PC-3 (cell line): ENCODE results near the gene VAT1L. TPM values are rescaled to one million over a fixed set of nuclear protein-coding genes. Genes with fewer than 3 reads are reported as not detected.

Experiments used
- ATAC-seq: fragments of 200-7000 bp; cut with Tn5 transposase; 2 replicates; pipeline ENCODE4 v1.9.1; 2020; ENCODE audit warnings: mild to moderate bottlenecking, moderate library complexity
- BruUV-seq: library from RNA; stranded (reverse); fragments of 400-500 nt; replicated peaks from 2 replicates; lab custom pipeline; 2021; lab: Mats Ljungman, UMichigan
- CTCF ChIA-PET: fragments of 300-600 bp; sonication (Branson Sonifier 250); formaldehyde crosslinking; loops from one replicate; lab custom pipeline; 2022; ENCODE audit warnings: antibody characterized with exemption; lab: Charles Lee
- POLR2A ChIA-PET: fragments of 300-600 bp; sonication (Branson Sonifier 250); formaldehyde crosslinking; loops from one replicate; lab custom pipeline; 2022; ENCODE audit warnings: antibody characterized with exemption; ENCODE audit not compliant: unreplicated experiment; lab: Charles Lee
- DNase-seq: peaks from one replicate; pipeline ENCODE4 v3.0.0-alpha.2; 2015
- H2AFZ ChIP-seq: fragments of 300-600 bp; sonication (generic); 2 replicates; pipeline ENCODE4 v1.6.0; 2016; ENCODE audit warnings: antibody characterized with exemption, low read length
- H3F3A ChIP-seq: fragments of 300-600 bp; sonication (generic); one replicate; pipeline ENCODE4 v1.6.0; 2017; ENCODE audit warnings: antibody characterized with exemption, low read length, control low read depth, mild to moderate bottlenecking; ENCODE audit not compliant: unreplicated experiment
- H3K27ac ChIP-seq: fragments of 300-600 bp; sonication (generic); 2 replicates; pipeline ENCODE4 v1.5.1; 2016; ENCODE audit warnings: mild to moderate bottlenecking, low read length
- H3K27me3 ChIP-seq: fragments of 300-600 bp; sonication (generic); 2 replicates; pipeline ENCODE4 v1.6.1; 2016; ENCODE audit warnings: low read length, mixed read lengths
- H3K36me3 ChIP-seq: fragments of 300-600 bp; sonication (generic); 2 replicates; pipeline ENCODE4 v1.6.1; 2016; ENCODE audit warnings: low read depth, mixed run types, low read length, mixed read lengths
- H3K4me1 ChIP-seq: fragments of 300-600 bp; sonication (generic); 2 replicates; pipeline ENCODE4 v1.5.1; 2016; ENCODE audit warnings: low read length; ENCODE audit not compliant: insufficient read depth
- H3K4me2 ChIP-seq: fragments of 300-600 bp; sonication (generic); 2 replicates; pipeline ENCODE4 v1.6.0; 2016; ENCODE audit warnings: low read length
- H3K4me3 ChIP-seq: fragments of 300-600 bp; sonication (generic); 2 replicates; pipeline ENCODE4 v1.5.1; 2016; ENCODE audit warnings: mild to moderate bottlenecking, low read length, mixed read lengths
- H3K79me2 ChIP-seq: fragments of 300-600 bp; sonication (generic); 2 replicates; pipeline ENCODE4 v1.6.1; 2017; ENCODE audit warnings: low read length, mixed read lengths
- H3K9ac ChIP-seq: fragments of 300-600 bp; sonication (generic); 2 replicates; pipeline ENCODE4 v1.6.0; 2016; ENCODE audit warnings: mild to moderate bottlenecking, low read length
- H3K9me2 ChIP-seq: fragments of 300-600 bp; sonication (generic); replicated peaks from 2 replicates; pipeline ENCODE4 v1.6.1; 2016; ENCODE audit warnings: mixed run types, low read length, mixed read lengths
- H3K9me3 ChIP-seq: fragments of 300-600 bp; sonication (generic); 2 replicates; pipeline ENCODE4 v1.6.1; 2016; ENCODE audit warnings: low read length, mixed read lengths
- H4K20me1 ChIP-seq: fragments of 300-600 bp; sonication (generic); 2 replicates; pipeline ENCODE4 v1.6.1; 2016; ENCODE audit warnings: low read length, mixed read lengths
- CTCF ChIP-seq: fragments of 300-600 bp; sonication (generic); conservative IDR thresholded peaks from 2 replicates; pipeline ENCODE4 v1.5.1; 2017; ENCODE audit warnings: antibody characterized with exemption, low read depth, mild to moderate bottlenecking, low read length
- EZH2 ChIP-seq: fragments of 300-600 bp; sonication (generic); IDR thresholded peaks from one replicate; pipeline ENCODE4 v1.6.1; 2017; ENCODE audit warnings: antibody characterized with exemption, mild to moderate bottlenecking, low read length; ENCODE audit not compliant: unreplicated experiment
- EZH2phosphoT487 ChIP-seq: fragments of 300-600 bp; sonication (generic); IDR thresholded peaks from 2 replicates; pipeline ENCODE4 v1.6.1; 2018; ENCODE audit warnings: mild to moderate bottlenecking, antibody characterized with exemption, low read length, borderline replicate concordance
- intact Hi-C: fragments of 100-400 bp; cut with micrococcal nuclease; formaldehyde crosslinking; loops from 2 replicates; pipeline ENCODE4 v1.9.0; 2023
- total RNA-seq: library from RNA; depleted of rRNA; stranded (reverse); fragments of >200 nt; gene quantifications from 2 replicates; pipeline ENCODE4 v1.2.3, GENCODE V29; 2014

The VAT1L gene
- total RNA-seq, 1 experiment from 2014 or later: 0.47 TPM

- CTCF ChIA-PET: no interaction called here
- H3K27me3 ChIP-seq: no peaks in the 10 kb centered on the region
Observed at GRCh38 chr16:77922228-77922754, 133.9 kb downstream of the VAT1L start.

DNA sequence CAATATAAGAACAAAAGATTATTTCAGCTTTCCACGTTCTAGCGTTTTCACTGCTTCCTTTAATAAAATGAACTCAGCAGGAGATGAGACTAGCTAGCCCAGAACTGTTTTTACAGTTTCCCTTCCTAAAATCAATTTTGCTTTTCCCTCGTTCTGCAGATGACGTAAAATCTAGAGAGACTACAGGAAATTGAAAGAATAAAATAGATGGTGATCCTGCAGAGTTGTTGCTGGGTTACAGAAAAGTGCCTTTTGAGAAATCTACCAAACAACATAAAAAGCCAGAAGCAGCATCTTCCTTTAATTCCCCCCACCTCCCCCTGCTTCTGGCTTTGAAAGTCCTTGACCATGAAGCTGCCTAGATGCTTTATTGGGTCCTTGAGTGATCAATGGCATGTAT, 137.2 kb downstream of the VAT1L start:
- no peaks in the 10 kb centered on the region for H3K9me2 ChIP-seq
- no peak overlapping the region for H3K4me2 ChIP-seq
- ATAC-seq: no peak
- H3K79me2 ChIP-seq: no peaks in the 10 kb centered on the region
- no peaks in the 10 kb centered on the region for H3K9me3 ChIP-seq
- DNase-seq: no peak
- no peaks in the 10 kb centered on the region for H4K20me1 ChIP-seq
- ChIA-PET CTCF (no interaction called here), POLR2A (no interaction called here)
- H3K4me1 ChIP-seq: no peaks in the 10 kb centered on the region
- no peaks in the 10 kb centered on the region for H3K36me3 ChIP-seq
- H3F3A ChIP-seq: no peaks in the 10 kb centered on the region
- H3K27ac ChIP-seq: no peak overlapping the region
- no peaks in the 10 kb centered on the region for H3K27me3 ChIP-seq
- intact Hi-C loops: no loop called here
- no TSS peak for BruUV-seq
- no peak overlapping the region for H3K9ac ChIP-seq
- H2AFZ ChIP-seq: no peak overlapping the region
- TF ChIP-seq EZH2: no peak
- TF ChIP-seq CTCF: no peak
- no peak for TF ChIP-seq EZH2phosphoT487
- H3K4me3 ChIP-seq: no peak overlapping the region

More at GRCh38 chr16:77922228-77922754, 133.9 kb downstream of the VAT1L start:
- TF ChIP-seq EZH2 (no peak), EZH2phosphoT487 (no peak), CTCF (no peak)
- Histone ChIP-seq H3K4me3 (no peak overlapping the region), H2AFZ (no peak overlapping the region), H3K79me2 (no peaks in the 10 kb centered on the region), H3K27ac (no peak overlapping the region), H3K36me3 (no peaks in the 10 kb centered on the region), H3K9me2 (no peaks in the 10 kb centered on the region), H3K4me2 (no peak overlapping the region), H3K4me1 (no peaks in the 10 kb centered on the region), H3F3A (no peaks in the 10 kb centered on the region), H3K9me3 (no peaks in the 10 kb centered on the region), H3K9ac (no peak overlapping the region), H4K20me1 (no peaks in the 10 kb centered on the region)
- no peak for ATAC-seq
- POLR2A ChIA-PET: no interaction called here
- no TSS peak for BruUV-seq
- intact Hi-C loops: no loop called here
- no peak for DNase-seq

GRCh38 chr16:77928096-77928495, 139.7 kb downstream of the VAT1L start:
- Histone ChIP-seq H3K9me2 (no peaks in the 10 kb centered on the region), H3K9me3 (no peaks in the 10 kb centered on the region), H3F3A (no peaks in the 10 kb centered on the region), H3K27ac (no peak overlapping the region), H2AFZ (no peak overlapping the region), H3K4me1 (no peaks in the 10 kb centered on the region), H3K4me3 (no peak overlapping the region), H3K4me2 (no peak overlapping the region), H4K20me1 (no peaks in the 10 kb centered on the region), H3K27me3 (no peaks in the 10 kb centered on the region), H3K9ac (no peak overlapping the region), H3K79me2 (no peaks in the 10 kb centered on the region), H3K36me3 (no peaks in the 10 kb centered on the region)
- intact Hi-C loops: no loop called here
- no peak for ATAC-seq
- CTCF ChIA-PET: no interaction called here
- POLR2A ChIA-PET: no interaction called here
- TF ChIP-seq EZH2phosphoT487: no peak
- TF ChIP-seq EZH2: no peak
- no peak for TF ChIP-seq CTCF
- no peak for DNase-seq
- BruUV-seq: no TSS peak
